Measurements from ENCODE around the gene VSTM2B.

The VSTM2B gene

DNA sequence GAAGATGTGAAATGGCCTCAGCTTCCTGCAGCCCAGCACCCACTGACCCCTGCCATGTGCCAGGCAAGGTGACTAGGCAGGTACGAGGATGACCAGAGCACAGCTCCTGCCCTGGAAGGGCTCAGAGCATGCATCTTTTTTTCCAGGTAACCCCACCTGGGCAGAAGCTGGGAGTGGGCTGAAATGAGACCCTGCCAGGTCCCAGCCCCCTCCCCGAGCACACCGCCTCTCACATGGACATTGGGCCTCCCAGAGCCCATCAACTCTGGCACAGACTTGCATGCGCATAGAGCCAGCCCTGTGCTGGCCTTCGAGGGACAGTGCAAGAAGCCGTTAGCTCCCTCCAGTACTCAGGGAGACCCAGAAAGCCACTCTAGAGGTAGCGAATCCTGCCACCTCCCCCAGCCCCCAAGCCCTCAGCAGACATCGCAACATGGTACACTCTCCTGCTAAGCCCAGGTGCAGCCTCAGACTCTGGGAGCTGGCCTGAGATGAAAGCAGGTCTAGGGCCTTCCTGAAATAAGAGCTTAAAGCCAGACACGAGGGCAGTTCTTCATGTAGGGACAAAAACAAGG lies 8.9 kb upstream of the VSTM2B start:
- no peak for DNase-seq

DNA sequence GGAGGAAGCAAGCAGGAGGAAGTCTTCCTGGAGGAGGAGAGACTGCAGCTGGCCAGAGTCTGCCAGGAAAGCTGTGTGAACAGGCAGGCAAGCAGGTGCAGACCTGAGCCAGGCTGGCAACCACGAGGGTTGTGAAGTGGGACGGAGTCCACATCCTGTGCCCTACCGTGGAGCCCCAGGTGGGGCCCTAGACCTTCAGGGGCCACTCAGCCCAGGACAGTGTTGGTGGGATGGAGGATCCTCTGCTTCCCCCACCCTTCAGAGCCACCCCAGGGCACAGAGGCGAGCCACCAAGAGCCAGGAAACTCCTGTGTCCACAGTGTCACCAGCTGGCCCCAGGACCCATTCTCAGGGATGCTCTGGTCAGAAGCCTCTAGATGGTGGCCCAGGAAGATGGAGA lies 8.4 kb upstream of the VSTM2B start:
- no peak for DNase-seq

DNA sequence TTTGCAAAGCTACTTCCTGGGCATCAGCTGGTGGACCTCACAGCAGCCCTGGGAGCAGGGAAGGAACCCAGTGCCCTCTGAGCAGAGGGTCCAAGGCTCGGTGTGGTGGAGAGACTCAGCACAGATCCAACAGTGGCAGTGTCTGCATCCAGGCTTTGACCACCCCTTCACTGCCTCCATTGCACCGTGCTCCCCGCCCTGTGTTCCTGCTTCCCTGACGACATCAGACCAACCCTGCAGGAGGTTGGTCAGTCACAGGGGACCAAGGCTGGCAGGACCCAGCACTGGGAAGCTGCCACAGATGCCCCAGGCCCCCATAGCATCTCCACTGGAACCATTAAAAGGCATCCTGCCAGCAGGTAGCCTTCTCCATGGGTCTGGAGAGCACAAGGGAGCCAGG lies 7.8 kb upstream of the VSTM2B start:
- DNase-seq: no peak

DNA sequence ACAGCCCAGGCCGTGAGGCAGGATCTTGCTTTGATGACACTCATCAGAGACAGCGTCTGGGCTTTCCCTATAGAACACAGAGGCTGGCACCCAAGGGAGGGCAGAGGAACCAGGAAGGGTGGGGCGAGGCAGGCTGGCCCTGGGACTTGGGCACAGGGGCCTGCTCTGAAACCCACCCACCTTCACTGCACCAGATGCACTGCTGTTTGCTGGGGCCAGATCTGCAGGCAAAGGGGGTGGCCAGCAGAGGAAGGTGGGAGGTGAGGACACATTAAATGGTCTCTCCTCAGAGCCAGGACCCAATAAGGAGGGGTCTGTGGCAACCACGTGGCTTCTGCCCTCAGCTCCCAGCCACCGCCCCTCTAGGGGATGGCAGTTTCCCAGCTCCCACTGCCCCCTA lies 6.6 kb upstream of the VSTM2B start:
- DNase-seq: no peak

DNA sequence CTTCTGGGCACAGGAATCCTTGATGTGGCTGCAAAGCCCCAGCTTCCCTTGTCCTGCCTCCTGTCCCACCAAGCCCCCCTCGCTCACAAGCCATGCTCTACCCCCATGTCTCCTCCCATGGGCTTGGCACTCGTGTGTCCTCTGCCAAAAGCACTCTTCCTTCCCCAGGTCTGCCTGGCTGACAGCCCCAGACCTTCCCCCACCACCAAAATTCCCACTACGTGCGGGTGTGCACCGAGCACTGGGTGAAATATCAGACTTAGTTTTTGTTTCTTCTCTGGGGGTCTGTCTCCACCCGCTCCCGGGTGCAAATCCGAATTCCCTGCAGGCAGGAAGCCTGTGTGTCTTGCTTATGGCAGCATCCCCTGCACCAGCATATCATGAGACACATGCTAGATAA lies 5.9 kb upstream of the VSTM2B start:
- no peak for DNase-seq

DNA sequence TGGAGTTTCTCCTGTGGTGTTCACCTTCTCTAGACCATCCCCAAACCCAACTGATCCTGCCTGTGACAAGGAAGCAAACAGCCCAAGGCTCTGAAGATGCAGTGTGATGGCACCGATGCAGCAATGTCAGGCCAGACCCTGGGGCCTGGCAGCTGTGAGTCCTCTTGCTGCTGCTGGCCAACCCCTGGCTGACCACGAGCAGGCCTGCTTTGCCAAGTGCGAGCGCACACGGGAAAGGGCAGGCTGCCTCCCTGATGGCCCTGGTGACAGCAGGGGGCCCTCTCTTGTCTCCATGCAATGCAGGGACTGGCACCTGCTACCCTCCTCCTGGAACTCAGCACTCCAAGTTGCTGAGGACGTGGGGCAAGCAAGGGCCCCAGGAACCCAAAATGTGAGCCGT lies 5.4 kb upstream of the VSTM2B start:
- no peak for DNase-seq

DNA sequence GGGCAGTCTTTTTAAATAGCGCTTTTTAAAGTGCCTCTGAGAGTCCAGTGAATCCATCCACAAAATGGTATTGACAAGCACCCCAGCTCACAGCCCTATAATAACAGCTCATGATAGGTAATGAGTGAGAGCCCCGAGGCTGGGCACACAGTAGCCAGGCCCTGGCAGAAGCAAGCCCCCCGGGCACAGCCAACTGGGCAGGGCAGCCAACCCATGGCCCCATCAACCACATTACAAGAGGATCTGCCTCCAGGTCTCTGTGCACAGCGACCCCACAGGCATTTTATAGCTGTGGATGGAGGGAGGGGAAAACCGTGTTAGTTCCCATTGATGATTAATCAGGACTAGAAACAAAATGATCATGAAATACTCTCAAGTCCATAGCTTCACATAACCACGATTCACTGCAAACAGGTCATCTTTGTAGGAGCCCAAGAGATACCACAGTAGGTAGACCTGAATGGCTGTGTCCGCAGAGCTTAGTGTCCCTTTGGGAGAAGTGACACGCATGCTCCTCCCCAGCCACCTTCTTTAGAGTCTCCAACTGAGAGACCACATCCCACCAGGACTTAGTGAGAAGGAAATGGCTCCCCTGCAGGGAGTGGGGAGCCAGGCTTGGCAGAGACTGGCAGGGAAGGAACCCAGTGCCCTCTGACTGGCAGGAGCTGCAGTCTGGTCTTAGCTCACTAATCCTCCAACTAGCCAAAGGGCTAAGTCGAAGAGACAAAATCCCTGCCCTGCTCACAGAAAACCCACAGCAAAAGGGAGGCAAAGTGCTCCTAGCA lies 4.3 kb upstream of the VSTM2B start:
- DNase-seq: no peak

DNA sequence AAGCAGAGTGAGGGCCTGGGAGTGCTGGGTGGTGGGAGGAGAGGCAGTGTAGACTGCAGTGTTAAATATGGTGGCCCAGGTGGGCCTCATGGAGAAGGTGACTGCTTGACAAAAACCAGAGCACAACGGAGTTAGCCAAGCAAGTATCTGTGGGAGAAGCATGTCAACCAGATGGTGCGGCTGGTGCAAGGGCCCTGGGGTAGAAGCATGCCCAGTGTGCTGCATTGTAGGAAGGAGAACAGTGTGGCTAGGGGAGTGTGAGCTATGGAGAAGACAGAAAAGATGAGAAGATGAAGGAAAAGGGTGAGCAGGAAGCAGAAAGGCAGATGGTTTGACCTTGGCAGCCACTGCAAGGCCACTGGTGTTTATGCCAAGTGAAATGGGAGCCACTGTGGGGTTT lies 2.2 kb upstream of the VSTM2B start:
- DNase-seq: no peak

DNA sequence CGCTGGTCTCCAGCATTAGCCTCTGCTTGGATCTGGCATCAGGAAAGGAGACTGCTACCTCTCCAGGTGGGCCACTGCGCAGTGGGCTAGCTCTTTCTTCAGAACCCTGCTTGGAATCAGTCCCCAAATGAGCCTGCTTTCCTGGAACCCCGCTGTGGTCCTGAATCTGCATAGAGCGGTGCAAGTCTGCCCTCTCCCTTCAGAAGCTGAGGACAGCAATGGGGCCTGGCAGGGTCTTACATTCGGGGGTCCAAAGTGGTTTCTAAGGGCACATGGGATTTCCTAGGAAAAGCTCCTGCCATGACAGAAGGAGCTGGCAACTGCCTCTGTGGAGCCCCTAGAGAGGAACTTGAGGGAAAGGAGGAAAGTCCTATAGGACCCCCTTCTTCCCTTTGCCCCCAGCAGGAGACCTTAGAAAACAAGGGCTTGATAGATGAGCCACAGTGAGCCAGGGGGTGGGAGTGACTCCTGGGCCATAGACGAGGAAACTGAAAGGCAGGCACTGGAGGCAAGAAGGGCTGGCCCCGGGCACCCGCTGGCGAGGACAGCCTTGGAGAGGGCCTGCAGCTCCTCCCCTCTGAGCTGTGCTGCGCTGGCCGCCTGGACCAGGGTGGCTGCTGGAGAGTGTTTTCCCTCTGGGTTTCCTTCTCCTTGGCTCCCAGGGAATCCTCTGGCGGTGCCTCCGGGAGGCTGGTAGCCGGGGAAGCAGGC lies 1.4 kb upstream of the VSTM2B start:
- DNase-seq: no peak

DNA sequence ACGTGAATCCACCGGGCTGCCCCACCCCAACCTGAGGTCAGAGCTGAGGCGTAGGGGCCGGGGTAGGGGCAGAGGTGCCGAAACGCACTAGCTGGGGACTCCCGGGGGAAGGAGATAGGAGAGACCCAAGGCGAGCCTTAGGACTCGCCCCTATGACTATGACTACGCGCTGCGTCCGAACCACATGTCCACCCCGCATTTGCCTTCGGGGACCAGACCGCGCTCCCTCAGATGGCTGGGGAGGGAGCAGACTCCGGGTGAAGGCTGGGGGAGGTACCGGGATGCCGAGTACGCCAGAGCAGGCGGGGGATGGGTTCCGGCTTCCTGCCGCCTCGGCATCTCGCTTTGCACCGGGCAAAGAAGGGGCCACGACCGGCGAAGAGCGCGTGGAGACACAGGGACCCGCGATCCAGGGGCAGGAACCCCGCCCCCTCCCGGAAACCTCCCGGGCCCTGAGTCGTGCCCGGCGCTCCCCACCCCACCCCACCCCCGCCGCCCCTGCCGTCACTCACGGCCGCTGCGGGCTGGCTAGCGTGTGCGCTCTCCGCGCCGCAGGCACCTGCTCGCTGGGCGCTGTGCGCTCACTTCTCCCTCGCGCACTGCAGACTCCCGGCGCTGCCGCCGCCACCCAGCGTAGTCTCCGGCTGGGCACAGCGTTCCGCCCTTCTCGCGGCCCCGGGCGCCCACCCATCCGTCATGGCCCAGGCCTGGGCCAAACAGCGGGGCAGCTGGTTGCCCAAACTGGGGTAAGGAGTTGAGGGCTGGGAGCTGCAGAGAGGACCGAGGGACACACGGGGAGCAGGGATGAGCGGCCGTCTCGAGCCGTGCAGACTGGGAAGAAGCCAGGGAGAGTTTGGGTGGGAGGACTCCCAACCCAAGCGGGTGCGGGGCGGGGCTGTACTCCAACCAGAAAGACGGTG lies 622 bp upstream of the VSTM2B start:
- no peak for DNase-seq

DNA sequence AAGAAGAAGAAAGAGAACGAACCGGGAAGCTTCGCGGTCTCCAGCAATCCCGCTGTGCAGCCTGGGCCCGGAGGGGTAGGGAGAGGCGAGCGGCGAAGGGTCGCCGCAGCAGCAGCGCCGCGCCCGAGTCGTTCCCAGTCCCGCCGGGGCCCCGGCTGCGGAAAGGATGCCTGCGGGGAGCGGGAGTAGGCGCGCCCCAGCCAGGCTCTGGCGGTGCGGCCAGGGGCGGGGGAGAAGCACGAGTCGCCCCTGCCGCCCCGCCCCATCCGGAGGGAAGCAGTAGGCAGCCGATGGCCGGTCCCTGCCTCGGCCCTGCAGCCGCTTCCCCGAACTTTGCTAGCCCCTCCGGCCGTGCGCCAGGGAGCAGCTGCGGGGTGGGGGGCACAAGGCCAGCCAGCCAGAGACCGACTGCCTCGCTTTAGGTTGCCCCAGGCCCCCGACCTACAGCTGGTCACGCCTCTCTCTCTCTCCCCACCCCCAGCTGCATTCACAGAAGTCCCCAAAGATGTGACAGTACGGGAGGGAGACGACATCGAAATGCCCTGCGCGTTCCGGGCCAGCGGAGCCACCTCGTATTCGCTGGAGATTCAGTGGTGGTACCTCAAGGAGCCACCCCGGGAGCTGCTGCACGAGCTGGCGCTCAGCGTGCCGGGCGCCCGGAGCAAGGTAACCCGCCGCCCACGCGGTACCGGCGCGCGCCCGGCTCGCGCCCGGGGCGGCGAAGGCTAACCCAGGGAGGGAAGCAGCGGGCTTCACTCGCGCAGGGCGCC lies 1.1 kb downstream of the VSTM2B start:
- no peak for DNase-seq

DNA sequence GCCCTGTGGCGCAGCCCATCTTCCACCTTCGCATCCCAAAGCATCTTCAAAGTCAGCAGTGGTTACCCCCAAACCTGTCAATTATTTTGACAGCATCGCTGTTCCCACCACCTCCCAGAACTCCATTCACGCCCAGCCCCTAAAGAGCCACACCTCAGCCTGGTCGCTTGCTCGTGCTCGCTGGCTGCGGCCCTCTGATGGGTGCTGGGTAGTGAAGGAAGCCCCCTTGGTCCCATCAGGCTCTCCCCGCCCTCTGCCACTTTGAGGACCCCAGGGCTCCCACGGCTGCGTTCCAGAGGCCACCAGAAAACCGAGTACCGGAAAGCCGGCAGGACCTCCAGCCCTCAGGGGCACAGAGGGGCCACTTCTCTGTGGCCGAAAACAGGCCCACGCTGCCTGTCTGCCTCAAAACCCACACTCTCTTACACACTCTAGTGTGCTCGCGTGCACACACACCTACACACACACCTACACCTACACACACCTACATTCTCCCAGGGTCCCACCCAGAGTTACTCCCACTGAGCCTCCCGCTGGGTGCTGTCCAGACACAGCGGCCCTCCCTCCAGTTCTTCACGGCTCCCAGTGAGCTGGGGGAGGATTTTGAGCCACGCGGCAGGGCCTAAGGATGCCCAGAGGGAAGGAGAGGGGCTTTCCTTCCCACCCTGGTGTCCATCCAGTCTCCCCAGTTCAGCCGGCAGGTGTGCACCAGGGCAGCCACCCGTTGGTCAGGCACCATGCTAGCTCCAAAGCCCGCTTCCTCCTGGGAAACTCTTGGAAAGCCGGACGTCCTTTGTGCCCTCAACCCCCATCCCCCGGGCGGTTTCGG lies 1.9 kb downstream of the VSTM2B start:
- no peak for DNase-seq

DNA sequence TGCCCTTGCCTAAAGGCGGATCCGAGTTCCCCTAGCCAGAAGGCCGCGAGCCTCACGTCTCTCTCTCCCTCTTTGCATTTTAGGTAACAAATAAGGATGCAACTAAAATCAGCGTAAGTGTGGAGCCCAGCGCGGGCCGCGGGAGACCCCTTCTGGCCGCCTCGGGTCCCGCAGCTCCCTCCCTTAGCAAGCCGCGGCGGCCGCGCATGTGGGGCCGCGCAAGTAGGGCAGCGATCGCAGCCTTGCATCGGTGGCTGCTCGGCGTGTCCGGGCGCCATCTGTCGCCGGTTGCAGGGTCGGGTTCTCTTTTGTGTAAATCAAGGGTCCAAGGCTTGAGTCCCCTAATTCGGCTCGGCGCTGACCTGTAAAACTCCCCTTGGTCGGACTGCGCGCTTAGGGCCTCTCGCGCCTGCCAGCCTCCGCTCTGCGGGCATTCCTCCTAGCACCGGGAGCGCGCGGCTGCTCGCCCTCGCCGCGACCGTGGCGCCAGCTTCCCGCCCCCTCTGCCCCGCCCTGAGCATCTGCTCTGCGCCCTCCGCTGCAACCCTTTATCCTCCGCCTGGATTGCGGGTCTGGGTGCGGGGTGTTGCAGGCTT lies 2.7 kb downstream of the VSTM2B start:
- peak; percentile 9 for DNase-seq

DNA sequence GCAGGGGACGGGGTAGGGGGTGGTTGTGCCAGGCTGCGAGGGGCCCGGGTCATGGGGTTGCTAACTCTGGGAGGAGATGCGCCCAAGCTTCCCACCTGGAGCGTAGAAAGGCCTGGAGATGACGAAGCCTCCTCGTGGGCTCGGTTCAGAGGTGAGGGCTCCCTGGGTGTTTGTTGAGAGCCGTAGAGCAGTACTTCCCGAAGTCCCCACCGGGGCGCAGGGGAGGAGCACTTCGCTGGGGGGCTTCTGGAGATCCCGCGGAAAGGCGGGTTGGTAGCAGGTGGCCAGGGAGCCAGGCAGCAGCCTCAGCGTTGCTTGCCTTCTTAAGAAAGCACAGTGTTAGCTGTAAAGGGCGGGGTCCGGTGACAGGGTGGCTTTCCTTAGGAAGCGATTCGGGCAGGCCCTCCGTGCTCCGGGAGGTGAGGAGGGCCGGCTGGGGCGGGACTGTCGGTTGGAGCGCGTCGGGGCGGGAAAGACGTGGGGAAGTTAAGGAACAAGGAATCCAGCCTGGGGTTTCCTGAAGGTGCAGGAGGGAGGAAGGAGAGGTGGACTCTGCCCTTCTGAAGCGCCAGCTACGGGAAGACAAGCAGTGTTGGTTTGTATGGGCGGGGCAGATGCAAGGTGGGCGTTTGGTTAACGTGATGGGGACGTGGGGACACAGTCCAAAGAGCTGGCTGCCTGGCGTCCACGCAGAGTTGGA lies 3.3 kb downstream of the VSTM2B start:
- no peak for DNase-seq

DNA sequence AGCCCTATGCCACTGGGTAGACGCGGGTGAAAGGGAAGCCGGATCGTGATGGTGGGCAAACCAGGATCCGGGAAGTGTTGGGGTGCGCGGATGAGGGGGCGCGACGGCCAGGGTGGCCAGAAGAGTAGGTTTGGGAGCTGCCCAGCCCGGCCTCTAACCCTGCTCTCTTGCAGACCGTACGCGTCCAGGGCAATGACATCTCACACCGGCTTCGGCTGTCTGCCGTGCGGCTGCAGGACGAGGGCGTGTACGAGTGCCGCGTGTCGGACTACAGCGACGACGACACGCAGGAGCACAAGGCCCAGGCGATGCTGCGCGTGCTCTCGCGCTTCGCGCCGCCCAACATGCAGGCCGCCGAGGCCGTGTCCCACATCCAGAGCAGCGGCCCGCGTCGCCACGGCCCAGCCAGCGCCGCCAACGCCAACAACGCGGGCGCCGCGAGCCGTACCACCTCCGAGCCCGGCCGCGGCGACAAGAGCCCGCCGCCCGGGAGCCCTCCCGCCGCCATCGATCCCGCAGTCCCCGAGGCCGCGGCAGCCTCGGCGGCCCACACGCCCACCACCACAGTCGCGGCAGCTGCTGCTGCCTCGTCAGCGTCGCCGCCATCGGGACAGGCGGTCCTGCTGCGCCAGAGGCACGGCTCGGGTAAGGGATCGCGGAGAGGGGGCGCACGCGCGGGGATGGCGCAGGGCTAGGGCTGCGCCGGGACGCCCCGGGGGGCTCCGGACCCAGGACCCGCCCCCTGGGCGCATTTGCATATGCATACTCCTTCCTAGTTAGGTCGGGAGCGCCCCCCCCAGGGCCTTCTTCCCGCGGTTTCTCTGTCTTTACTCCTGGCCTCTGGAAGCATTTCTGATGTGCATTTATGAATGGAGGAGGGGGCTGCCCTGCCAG lies 4.1 kb downstream of the VSTM2B start:
- DNase-seq: no peak

DNA sequence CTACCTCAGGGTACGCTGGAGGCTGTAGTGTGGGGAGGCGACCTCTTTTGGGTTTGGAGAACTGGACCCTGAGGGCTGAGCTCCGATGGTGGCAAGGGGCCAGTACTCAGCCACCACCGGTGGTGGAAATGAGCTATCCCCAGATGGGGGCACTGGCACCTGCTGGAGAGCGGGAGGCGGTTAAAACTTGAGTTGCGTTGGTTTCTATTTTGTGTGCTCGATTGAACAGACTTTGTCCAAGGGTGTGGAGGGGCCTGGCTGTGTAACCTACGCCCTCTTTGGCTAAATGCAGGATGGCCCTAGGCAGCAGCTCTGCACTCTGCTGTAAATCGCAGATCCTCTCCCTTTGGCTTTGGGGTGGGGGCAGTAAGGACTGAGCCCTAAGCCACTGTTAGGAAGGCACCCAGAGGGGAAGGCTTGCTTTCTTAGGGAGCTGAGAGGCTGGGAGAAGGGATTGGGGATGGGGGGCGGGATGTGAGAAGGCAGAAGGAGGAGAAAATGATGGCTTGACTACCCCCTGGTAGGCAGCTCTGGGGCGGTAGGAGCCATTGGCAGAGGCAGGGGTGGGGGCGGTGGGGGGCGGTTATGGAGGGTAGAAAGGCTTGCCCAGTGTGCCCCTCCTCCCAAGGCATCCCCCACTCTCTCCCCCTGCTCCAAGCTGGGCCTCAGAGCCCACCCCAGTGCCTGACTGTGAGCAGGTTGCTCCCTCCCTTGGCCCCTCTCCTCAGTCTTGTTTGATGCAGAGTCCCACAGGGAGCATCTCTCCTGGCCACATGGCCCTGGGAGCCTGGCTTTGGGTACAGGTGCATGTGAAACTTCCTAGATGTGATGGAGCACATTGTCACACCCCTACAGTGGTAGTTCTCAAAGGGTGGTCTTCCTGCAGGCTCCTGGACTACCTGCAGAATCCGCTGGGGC lies 5.0 kb downstream of the VSTM2B start:
- no peak for DNase-seq

DNA sequence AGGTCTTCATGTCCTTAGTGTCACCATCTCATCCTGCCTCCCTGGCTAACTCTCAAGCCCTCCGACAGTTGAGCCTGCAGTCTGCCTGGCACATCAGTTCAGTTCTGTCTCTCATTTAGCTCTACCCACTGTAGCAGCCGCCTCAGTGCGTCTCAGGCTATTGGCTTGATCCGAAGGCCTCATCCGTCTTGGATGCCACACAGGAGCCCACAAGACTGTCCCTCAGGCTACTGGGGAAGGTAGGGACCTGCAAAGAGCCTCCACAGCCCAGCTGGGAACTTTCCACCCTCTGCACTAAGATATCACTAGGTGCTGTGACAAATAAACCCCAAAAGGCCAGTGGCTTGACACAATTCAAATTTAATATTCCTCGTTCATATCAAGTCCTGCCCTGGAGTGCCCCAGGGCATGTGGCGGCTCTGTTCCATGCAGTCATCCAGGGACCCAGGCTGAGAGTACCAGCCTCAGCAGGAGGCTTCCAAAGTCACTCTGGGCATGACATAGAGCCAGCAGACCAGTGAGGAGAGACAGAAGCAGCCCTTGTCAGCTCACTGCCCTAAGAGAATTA lies 5.7 kb downstream of the VSTM2B start:
- DNase-seq: no peak

DNA sequence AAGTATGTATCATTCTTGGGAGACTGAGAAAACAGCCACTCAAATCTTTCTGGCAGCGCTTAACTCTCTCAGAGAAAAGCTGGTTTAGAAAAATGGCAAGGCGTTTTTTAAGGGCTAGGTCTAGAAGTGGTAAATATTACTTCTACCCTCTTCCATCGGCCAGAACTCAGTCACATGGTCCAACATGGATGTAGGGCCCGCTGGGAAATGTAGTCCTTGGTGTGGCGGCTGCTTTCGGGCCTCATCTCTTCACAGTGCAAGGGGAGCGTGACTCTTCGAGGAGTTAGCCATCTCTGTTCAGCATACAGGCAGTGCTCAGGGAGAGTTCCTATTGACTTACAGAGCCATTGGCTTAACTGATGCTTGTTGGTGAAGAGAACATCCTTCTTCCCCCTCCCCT lies 6.3 kb downstream of the VSTM2B start:
- DNase-seq: no peak

Measured in NCI-H510A treated with DMSO at 0.1 percent for 48 hours (cell line).